ENCODE measurements around the gene SLC16A7. TPM values are rescaled to one million over a fixed set of nuclear protein-coding genes. Genes with fewer than 3 reads are reported as not detected.

The SLC16A7 gene
- total RNA-seq, 1 donor from 2014 or later = 2.9 TPM

- Mint-ChIP-seq H3K4me3 (no peak overlapping the region), H3K4me1 (peaks cover 7% of the 10 kb centered on the region), H3K27ac (ENCODE audit: unreplicated experiment) (no peak overlapping the region), H3K27me3 (ENCODE audit: low read depth) (no peaks in the 10 kb centered on the region), H3K9me3 (no peaks in the 10 kb centered on the region), H3K36me3 (ENCODE audit: low read depth) (no peaks in the 10 kb centered on the region)
- TF ChIP-seq CTCF (conservative IDR thresholded peaks at IDR 0.05) = no peak
- no peak for DNase-seq (ENCODE audit: low read depth, low spot score)
Observed at GRCh38 chr12:59632408-59632807, 36.6 kb downstream of the SLC16A7 start.

- Mint-ChIP-seq H3K36me3 (ENCODE audit: low read depth) (no peaks in the 10 kb centered on the region), H3K4me3 (no peak overlapping the region), H3K27me3 (ENCODE audit: low read depth) (no peaks in the 10 kb centered on the region), H3K9me3 (no peaks in the 10 kb centered on the region), H3K27ac (ENCODE audit: unreplicated experiment) (no peak overlapping the region), H3K4me1 (peaks cover 12% of the 10 kb centered on the region)
- TF ChIP-seq CTCF (conservative IDR thresholded peaks at IDR 0.05) = no peak
- DNase-seq (ENCODE audit: low read depth, low spot score) = no peak
Observed at GRCh38 chr12:59634254-59634653, 38.4 kb downstream of the SLC16A7 start.

GRCh38 chr12:59636945-59637691 is 41.3 kb downstream of the SLC16A7 start:
- no peaks in the 10 kb centered on the region for H3K9me3 Mint-ChIP-seq
- H3K4me3 Mint-ChIP-seq = no peak overlapping the region
- DNase-seq (ENCODE audit: low read depth, low spot score) = no peak
- TF ChIP-seq CTCF (conservative IDR thresholded peaks at IDR 0.05) = no peak
- no peaks in the 10 kb centered on the region for H3K36me3 Mint-ChIP-seq (ENCODE audit: low read depth)
- peaks cover 12% of the 10 kb centered on the region for H3K4me1 Mint-ChIP-seq
- no peaks in the 10 kb centered on the region for H3K27me3 Mint-ChIP-seq (ENCODE audit: low read depth)
- H3K27ac Mint-ChIP-seq (ENCODE audit: unreplicated experiment) = no peak overlapping the region

GRCh38 chr12:59637692-59638070 is 41.9 kb downstream of the SLC16A7 start:
- peaks cover 12% of the 10 kb centered on the region for H3K4me1 Mint-ChIP-seq
- H3K27me3 Mint-ChIP-seq (ENCODE audit: low read depth) = no peaks in the 10 kb centered on the region
- no peaks in the 10 kb centered on the region for H3K9me3 Mint-ChIP-seq
- no peak for TF ChIP-seq CTCF (conservative IDR thresholded peaks at IDR 0.05)
- H3K27ac Mint-ChIP-seq (ENCODE audit: unreplicated experiment) = peak overlapping the region; percentile 70
- no peak for DNase-seq (ENCODE audit: low read depth, low spot score)
- H3K4me3 Mint-ChIP-seq = no peak overlapping the region
- no peaks in the 10 kb centered on the region for H3K36me3 Mint-ChIP-seq (ENCODE audit: low read depth)

GRCh38 chr12:59643550-59643949 is 47.7 kb downstream of the SLC16A7 start:
- H3K4me3 Mint-ChIP-seq = no peak overlapping the region
- no peaks in the 10 kb centered on the region for H3K4me1 Mint-ChIP-seq
- H3K36me3 Mint-ChIP-seq (ENCODE audit: low read depth) = peaks cover 7% of the 10 kb centered on the region
- no peak for DNase-seq (ENCODE audit: low read depth, low spot score)
- TF ChIP-seq CTCF (conservative IDR thresholded peaks at IDR 0.05) = no peak
- peaks cover 15% of the 10 kb centered on the region for H3K9me3 Mint-ChIP-seq
- H3K27ac Mint-ChIP-seq (ENCODE audit: unreplicated experiment) = no peak overlapping the region
- H3K27me3 Mint-ChIP-seq (ENCODE audit: low read depth) = no peaks in the 10 kb centered on the region
